ENCODE data around the gene IL1R2.

IL1R2 gene

GRCh38 chr2:101962309-101962708 lies 29.5 kb upstream of the IL1R2 start:
- TF ChIP-seq CTCF (IDR thresholded peaks at IDR 0.05; ENCODE audit: control insufficient read depth, extremely low read depth, insufficient read depth), result no peak
- no peak for DNase-seq (ENCODE audit: low read depth)
- H3K4me3 ChIP-seq (ENCODE audit: low read depth, low read length), result no peak overlapping the region

- no peak for TF ChIP-seq CTCF (IDR thresholded peaks at IDR 0.05; ENCODE audit: control insufficient read depth, extremely low read depth, insufficient read depth)
- DNase-seq (ENCODE audit: low read depth), result no peak
These were observed 28.6 kb upstream of the IL1R2 start for GRCh38 chr2:101963198-101963597.

GRCh38 chr2:101967826-101968513 lies 23.8 kb upstream of the IL1R2 start:
- no peak for DNase-seq (ENCODE audit: low read depth)
- no peak for TF ChIP-seq CTCF (IDR thresholded peaks at IDR 0.05; ENCODE audit: control insufficient read depth, extremely low read depth, insufficient read depth)
- H3K4me3 ChIP-seq (ENCODE audit: low read depth, low read length), result no peak overlapping the region

More at GRCh38 chr2:101963198-101963597, 28.6 kb upstream of the IL1R2 start:
- no peak overlapping the region for H3K4me3 ChIP-seq (ENCODE audit: low read depth, low read length)

- H3K4me3 ChIP-seq (ENCODE audit: low read depth, low read length), result no peak overlapping the region
- no peak for DNase-seq (ENCODE audit: low read depth)
- TF ChIP-seq CTCF (IDR thresholded peaks at IDR 0.05; ENCODE audit: control insufficient read depth, extremely low read depth, insufficient read depth), result no peak
These were observed 22.0 kb upstream of the IL1R2 start for GRCh38 chr2:101969723-101970122.

GRCh38 chr2:101970901-101971300 lies 20.9 kb upstream of the IL1R2 start:
- no peak for TF ChIP-seq CTCF (IDR thresholded peaks at IDR 0.05; ENCODE audit: control insufficient read depth, extremely low read depth, insufficient read depth)
- DNase-seq (ENCODE audit: low read depth), result no peak
- no peak overlapping the region for H3K4me3 ChIP-seq (ENCODE audit: low read depth, low read length)

- DNase-seq (ENCODE audit: low read depth), result no peak
- TF ChIP-seq CTCF (IDR thresholded peaks at IDR 0.05; ENCODE audit: control insufficient read depth, extremely low read depth, insufficient read depth), result no peak
- H3K4me3 ChIP-seq (ENCODE audit: low read depth, low read length), result no peak overlapping the region
These were observed 19.9 kb upstream of the IL1R2 start for GRCh38 chr2:101971836-101972235.
